NCI-H345 treated with DMSO at 0.1 percent for 48 hours (cell line): ENCODE data around the gene TRAPPC2L.

ENCODE experiments used
- DNase-seq: peaks from one replicate; lab custom pipeline; 2025; ENCODE audit not compliant: unreplicated experiment; lab: John Stamatoyannopoulos, UW

TRAPPC2L gene

DNA sequence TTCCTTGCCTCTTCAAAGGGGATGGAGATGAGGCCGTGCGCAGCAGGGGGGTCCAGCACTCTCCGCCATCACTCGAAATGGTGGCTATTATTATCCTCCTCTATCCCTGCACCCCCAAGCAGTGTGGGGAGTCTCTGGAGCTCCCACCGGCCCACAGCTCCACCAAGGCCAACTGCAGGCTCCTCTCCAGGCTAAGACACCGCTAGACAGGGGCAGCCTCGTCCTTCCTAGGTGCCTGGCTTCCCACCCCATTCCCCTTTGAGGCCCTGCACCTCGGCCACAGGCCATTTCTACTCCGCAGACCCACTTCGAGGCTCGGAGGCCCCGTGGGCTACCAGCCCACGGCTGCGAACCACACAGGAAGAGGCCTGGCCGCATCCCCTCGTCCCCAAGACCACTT is 49.1 kb downstream of the TRAPPC2L start:
- no peak for DNase-seq

DNA sequence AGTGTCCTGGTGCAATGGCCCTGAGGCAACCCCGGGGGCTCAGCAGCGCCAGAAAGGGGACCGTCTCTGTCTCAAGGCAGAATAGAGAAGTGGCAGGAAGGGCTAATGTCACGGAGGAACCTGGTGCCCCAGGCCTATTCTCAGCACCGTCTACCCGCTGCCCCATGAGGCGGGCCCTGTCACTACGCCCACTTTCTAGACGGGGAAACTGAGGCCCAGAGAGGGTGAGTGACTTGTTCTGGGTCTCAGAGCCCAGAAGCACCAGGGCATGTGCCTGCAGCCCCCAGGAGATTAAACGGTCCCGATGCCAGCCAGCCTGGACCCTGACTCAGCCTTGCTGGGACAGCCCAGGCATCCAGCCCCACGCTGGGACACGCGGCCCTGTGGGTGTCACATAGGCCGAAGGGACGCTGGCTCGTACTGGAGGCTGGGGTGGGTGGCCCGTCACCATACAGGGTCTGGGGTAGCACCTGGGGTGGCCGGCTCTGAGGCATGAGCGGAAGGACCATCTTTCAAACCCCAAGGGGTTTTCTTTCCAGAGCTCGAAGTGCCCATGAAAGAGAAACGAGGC is 49.7 kb downstream of the TRAPPC2L start:
- no peak for DNase-seq

DNA sequence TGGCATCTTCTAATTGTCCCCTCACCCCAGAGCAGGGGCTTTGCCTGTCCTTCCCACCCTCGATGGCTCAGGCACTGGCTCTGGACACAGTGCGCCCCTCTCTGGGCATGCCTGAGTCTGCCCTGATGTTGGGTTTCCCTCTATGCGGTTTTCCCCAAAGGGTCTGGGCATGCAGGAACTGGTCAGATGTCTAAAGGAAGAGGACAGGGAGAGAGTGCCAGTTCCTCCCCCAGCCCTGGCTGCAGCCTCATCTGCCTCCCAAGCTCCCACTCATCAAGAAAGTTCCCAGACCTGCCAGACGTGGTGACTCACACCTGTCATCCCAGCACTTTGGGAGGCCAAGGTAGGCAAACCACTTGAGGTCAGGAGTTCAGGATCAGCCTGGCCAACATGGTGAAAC is 50.8 kb downstream of the TRAPPC2L start:
- DNase-seq = no peak

DNA sequence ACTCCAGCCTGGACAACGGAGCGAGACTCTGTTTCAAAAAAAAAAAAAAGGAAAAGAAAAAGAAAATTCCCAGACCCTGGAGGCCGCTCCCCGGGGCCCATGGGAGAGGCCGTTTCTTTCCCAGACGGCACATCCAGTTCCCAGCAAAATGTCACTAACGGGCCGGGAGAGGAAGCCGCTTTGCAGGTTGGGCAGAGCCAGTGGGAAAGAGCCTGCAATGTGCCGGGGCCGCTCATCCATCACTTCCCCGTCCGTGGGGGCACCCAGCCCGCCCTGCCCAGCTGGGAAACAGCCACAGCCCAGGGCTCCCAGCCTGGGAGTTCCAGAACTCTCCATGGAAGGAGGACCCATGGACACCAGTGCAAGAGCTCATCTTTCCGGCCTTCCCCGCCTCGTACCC is 51.4 kb downstream of the TRAPPC2L start:
- DNase-seq = no peak

DNA sequence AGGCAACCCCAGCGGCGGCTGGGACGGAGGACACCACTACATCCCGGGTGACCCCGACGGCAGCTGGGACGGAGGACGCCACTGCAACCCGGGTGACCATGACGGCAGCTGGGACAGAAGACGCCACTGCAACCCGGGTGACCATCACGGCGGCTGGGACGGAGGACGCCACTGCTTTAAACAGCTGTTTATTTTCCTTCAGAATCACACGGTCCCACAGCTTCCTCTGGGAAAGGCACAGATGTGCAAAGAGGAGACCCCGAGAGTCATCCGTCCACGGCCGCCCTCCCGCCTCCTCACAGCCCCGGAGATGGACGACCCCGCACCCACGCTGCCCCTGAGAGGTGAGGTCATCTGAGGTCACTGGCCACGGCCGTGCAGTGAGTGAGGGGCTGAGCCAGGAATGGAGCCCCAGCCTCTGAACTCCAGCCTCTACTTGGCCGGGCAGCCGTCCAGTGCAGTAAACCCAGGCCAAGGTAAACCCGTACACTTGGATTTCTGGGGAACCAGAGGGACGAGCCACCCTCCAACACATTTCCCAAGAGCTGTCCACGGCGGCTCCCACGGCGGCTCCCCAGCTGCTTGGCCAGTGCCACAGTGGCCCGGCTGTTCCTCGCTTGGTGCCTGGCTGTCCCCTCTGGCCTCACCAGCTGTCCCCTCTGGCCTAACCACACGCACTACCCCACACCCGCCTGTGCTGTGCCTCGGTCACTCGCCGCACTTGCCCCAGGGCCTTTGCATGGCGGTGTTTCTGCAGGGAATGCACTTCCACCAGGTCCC is 52.7 kb downstream of the TRAPPC2L start:
- no peak for DNase-seq

DNA sequence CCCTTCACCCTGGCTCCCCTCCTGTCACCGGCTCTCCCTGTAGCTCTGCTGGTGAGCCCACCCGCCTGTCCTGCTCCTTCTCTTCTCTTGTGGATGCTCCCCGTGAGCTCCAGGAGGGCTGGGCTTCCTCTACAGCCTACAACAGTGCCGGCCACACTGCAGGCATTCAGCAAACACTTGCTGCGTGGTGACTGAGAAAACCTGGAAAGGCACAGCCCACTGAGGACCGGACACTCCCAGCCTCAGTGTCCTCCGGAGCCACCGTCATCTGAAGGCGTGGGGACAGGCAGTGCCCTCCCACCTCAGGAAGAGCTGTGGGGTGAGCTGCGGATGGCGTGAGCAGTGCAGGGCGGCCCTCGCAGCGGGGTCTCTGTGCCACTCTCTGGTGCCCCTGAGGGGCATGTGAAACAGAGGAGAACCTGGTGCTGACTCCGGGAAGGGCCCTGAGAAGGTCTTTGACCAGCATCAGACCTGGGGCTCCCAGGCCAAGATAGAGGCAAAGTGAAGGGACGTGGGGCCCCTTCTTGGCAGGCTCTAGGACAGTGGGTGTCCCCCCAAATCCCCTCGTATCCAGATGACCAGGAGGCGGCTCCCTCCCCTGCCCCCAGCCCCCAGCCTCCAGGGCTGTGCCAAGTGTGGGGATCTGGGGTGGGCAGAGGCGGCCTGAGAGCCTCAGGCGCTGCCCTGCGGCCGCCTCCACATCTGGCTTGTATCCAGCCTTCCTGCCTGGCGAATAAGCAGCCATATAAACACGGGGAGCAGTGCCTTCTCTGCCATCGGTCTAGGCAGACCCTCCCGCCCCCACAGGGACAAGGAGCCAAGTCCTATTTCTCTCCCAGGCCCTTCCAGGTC is 53.6 kb downstream of the TRAPPC2L start:
- no peak for DNase-seq

DNA sequence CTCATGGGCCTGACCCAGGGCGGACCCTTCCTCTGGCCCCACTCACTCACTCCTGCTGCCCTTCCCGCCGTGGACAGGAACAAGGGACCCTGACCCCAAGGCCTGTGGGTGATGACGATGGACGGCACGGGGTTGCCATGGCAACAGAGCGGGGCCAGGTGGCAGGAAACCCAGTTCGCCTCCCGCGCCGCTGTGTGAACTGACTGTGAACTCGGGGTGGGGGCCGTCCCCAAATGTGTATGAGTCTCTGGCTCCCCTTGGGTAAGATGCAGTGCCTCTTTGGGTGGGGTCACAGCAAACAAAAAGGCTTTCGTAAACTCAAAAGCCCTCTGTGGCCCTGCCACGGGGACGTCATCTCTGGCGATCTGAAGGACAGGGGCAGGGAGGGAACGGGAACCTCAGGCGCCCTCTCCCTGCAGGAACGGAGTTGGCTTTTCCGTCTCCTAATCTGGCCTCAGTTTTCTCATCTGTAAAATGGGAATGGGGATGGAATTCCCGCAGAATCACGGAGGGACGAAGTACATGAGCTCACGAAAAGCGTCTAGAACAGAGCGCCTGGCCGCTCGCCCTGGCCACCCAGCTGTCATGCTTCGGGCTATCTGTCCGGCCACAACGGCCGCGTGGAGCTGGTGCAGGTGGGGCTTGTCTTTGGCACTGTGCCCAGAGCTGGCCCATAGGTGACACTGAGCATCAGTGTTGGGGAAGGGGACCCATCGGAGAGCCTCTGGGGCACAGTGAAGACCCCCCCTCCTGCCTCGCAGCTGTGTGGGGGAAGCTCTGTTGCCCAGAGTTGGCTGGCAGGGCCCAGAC is 54.4 kb downstream of the TRAPPC2L start:
- DNase-seq = no peak

DNA sequence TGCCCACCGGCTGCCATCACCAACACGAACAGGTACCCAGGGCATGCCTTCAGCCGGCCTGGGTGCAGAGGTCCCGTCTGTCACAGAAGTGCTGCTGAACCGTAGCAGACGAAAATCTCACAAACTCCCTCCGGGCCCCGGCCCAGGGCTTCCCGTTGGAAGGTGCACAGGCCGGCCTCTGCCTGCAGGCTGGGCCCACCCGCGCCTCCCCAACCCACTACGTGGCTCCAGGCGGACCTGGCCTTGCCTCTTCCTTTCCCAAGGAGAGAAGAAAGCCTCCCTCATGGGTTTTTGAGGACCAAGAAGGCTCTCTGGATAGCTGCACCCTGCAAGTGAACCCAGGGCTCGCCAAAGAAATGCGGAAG is 55.0 kb downstream of the TRAPPC2L start:
- DNase-seq = no peak
